Measurements from ENCODE around the gene TREX2.

Gene TREX2

GRCh38 chrX:153433781-153434285 is 12.0 kb downstream of the TREX2 start:
- DNase-seq = no peak

- DNase-seq = no peak
Observed at GRCh38 chrX:153433161-153433680, 12.6 kb downstream of the TREX2 start.

GRCh38 chrX:153430796-153431195 is 15.1 kb downstream of the TREX2 start:
- DNase-seq = no peak

- no peak for DNase-seq
Observed at GRCh38 chrX:153426204-153426603, 19.7 kb downstream of the TREX2 start.

GRCh38 chrX:153423652-153424051 is 22.2 kb downstream of the TREX2 start:
- no peak for DNase-seq

GRCh38 chrX:153421856-153422255 is 24.0 kb downstream of the TREX2 start:
- DNase-seq = no peak

GRCh38 chrX:153420851-153421599 is 24.8 kb downstream of the TREX2 start:
- DNase-seq = no peak

- DNase-seq = no peak
Observed at GRCh38 chrX:153417637-153418036, 28.2 kb downstream of the TREX2 start.

GRCh38 chrX:153416781-153417450 is 28.9 kb downstream of the TREX2 start:
- DNase-seq = no peak

GRCh38 chrX:153414856-153415510 is 30.9 kb downstream of the TREX2 start:
- no peak for DNase-seq

- DNase-seq = no peak
Observed at GRCh38 chrX:153413731-153414130, 32.1 kb downstream of the TREX2 start.

GRCh38 chrX:153412746-153413720 is 32.8 kb downstream of the TREX2 start:
- DNase-seq = no peak

GRCh38 chrX:153411988-153412574 is 33.8 kb downstream of the TREX2 start:
- DNase-seq = no peak

GRCh38 chrX:153411255-153411987 is 34.4 kb downstream of the TREX2 start, which contains the start of gene ZFP92:
Gene ZFP92, plus strand, starts transcription at chrX:153411472. Its CDS starts 6,851 bp downstream, at chrX:153418323.
- no peak for DNase-seq

- DNase-seq = no peak
Observed at GRCh38 chrX:153410888-153411254, 35.0 kb downstream of the TREX2 start.

GRCh38 chrX:153410373-153410772 is 35.5 kb downstream of the TREX2 start:
- no peak for DNase-seq

- DNase-seq = no peak
Observed at GRCh38 chrX:153409414-153410101, 36.3 kb downstream of the TREX2 start.

GRCh38 chrX:153408871-153409351 is 36.9 kb downstream of the TREX2 start:
- no peak for DNase-seq

GRCh38 chrX:153408221-153408721 is 37.6 kb downstream of the TREX2 start:
- no peak for DNase-seq

GRCh38 chrX:153407736-153408135 is 38.1 kb downstream of the TREX2 start:
- DNase-seq = no peak
